GM18858 (cell line): Measurements from ENCODE around the gene ROBO2.

ENCODE experiments used
- ATAC-seq: cut with Tn5 transposase; IDR thresholded peaks from one replicate; pipeline ENCODE4 v1.9.1; 2021; ENCODE audit not compliant: unreplicated experiment

Gene ROBO2

DNA sequence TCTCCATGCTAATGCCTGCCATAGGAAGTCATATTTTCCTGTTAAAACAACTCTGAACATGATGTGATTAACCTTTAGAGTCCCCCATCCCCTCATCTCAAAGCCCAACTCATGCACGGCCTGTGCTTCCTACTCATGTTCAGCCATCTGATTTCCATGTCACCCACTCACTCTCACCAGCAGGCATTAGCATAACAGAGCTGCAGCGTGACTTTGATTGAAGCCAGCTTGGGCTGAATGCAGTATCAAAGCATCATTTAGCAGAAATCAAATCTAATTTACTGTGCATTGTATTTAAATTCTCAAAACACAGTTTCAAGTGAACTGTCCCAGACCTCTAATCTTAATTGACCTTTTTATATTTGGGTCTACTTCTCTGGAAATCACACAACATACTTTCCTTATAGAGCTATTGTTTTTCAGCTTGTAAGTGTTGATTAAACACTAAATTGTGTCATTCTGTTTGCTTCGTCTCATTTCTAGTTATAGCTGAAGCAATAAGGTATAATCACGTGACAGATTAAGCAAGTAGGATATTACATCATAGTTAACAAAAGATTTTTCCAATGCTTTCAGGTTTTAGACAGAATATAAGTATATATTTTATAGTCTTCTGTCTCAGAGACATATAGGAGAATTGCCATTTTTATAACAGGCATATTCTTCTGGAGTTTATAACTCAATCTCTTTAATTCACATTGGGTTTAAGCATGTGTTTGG lies 501.5 kb downstream of the ROBO2 start:
- no peak for ATAC-seq

DNA sequence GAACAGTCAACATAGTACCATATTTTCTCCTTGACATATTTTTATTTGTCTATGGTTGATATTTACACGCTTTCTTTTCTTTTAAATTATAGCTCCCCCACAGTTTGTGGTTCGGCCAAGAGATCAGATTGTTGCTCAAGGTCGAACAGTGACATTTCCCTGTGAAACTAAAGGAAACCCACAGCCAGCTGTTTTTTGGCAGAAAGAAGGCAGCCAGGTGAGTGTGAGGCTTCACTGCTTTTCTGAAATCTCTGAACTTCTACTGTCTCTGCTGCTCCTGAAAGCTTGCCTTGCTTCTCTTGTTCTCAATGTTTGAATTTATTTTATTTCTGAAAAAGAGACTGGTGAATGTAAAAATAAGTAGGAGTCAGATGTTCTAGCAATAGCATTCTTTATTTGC lies 506.3 kb downstream of the ROBO2 start:
- ATAC-seq: no peak

DNA sequence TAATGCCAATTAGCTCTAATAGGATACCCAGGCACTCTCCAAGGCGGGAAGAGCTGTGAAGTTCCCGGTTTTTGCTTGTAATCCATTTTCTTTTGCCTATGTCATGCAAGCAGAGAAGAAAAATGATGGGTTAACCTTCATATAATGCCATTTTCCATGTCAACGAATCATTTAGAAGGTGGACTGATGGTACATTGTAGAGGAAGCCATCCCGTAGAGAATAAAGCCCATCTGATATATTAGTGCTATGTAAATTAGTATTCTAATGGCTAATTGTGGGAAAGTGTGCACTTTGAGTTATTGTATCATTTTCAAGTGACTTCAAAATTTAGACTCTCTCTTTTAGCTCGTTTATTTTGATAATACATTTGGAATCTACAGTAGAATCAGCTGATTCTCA lies 509.1 kb downstream of the ROBO2 start:
- ATAC-seq: no peak

DNA sequence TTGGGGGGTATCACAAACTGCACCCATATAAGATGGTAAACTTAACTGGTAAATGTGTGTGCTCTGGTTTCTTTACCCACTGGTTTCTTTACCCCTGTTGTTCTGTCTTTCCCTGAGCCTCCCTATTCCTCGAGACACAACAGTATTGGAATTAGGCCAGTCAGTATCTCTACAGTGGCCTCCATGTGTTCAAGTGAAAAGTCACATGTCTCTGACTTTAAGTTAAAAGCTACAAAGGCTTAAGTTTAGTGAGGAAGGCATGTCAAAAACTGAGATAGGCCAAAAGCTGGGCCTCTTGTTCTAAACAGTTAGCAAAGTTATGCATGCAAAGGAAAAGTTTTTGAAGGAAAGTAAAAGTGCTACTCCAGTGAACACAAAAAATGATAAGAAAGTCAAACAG lies 513.3 kb downstream of the ROBO2 start:
- ATAC-seq: no peak

DNA sequence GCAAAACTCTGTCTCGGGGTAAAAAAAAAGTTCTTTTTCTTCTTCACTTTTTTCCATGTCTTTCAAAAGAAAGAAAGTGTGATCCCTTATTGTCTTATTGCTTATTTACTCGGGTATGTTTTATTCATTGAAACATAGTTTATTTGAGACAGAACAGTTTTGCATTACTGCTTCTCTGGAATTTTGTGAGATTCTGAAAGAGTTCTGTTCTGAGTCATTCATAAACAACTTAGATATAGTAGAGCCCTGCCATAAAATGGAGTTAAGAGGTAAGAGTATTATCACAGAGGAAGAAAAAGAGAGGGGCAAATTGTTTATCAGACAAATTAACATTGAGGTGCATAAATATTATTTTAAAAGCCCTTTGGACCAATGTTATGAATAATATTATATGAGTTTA lies 522.2 kb downstream of the ROBO2 start:
- no peak for ATAC-seq

DNA sequence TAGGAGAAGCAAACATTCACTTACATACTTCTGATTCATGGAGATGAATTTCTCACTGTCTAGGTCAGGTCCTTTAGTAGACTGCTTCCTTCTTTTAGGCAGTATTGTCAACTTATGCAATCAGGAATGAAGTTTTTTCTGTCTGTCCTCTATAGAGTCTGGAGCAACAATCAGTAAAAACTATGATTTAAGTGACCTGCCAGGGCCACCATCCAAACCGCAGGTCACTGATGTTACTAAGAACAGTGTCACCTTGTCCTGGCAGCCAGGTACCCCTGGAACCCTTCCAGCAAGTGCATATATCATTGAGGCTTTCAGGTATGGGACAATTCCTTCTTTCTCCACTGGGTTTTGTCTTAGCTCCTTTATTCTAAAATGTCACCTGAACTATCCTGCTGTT lies 523.1 kb downstream of the ROBO2 start:
- ATAC-seq: no peak

DNA sequence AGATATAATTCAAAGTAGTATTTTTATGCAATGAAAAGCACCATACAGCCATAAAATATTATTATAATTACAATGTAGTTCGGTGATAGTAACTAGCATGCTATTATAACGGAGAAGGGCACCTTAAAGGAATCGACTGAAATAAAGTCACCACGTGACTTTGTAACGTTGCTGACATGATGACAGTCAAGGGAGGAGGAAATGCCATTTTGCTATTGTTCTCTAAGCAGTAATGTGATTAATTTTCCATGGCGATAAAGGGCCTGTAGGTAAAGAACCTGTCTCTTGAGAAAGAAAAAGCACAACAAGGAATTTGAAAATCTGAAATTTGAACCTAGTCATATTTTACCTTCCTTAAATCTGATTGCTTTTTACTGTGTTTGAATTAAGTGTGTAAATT lies 526.2 kb downstream of the ROBO2 start:
- ATAC-seq: no peak

DNA sequence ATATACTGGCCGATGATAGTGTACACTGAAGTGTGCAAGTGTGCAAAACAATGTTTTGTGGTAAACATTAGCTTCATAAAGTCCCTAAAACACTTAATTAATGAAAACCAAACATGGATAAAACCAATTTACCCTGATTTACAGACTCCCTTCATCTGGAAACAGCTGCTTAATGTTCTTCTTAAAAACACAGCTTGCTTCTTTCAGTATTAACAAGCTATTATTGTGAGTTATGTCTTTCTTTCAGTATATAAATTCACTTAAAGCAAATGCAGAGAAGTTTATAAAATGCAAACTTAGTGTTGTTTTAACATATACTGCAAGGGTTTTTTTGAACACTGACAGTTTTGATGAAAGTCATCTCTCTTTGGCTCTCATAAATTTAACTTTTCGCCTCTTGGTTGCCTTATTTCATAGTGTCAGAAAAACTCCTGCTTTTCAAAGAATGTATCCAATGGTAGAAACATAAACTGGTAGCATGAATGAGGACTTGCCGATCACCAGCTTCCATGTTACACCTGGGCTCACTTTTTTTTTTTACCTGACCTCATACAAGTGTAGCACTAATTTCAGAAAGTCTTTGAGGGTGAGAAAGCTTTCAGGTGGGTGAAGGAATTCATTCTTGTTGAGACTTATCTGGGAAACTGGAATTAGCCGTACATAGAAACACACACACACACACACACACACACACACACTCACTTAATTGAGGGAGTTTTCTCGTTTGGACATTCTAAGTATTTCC lies 532.2 kb downstream of the ROBO2 start:
- ATAC-seq: no peak

DNA sequence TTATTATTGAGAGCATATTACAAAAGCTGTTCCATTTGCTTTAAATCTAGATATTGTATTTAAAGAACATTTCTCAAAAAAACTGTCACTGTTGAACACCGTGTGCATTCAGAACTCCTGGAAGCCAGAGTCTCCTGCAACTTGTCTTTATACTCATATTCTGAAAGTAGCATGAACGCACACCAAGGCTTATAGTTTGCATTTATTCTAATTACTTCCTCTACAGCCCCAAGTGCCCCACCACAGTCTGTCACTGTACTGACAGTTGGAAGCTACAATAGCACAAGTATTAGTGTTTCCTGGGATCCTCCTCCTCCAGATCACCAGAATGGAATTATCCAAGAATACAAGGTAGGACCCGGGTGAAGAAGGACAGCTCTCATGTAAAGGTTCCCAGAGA lies 537.4 kb downstream of the ROBO2 start:
- no peak for ATAC-seq

DNA sequence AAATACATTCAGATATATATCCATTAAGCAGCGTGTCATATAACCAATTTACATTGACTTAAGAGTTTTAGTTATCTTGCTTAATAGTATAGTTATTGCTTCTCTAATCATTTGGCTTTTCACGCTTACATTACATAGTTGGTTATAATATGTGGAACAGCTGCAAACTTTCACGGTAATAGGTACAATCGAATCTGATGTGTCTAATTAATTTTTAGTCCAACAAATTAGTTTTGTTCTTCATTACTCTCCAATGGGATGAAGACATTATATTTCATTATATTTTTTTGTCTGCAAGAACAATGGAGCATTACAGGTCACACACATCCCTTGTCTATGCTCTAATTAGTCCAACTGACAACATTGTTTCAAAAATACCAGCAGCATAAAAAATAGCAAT lies 546.3 kb downstream of the ROBO2 start:
- no peak for ATAC-seq

DNA sequence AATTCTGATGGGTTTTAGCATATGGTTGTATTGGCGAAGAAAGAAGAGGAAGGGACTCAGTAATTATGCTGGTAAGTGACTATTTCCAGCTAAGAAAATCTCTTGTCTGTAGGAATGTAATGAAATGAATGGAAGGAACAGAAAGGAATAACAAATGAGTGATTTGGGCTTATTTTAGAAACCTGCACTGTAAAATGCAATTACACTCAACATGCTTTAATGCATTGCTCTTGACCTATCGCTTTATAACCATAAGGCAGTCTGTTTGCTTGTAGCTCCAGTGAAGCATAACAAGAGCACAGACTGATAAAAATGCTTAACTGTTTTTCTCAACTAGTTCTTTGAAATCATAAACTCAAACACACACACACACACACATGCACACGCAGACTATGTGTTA lies 549.0 kb downstream of the ROBO2 start:
- ATAC-seq: no peak

DNA sequence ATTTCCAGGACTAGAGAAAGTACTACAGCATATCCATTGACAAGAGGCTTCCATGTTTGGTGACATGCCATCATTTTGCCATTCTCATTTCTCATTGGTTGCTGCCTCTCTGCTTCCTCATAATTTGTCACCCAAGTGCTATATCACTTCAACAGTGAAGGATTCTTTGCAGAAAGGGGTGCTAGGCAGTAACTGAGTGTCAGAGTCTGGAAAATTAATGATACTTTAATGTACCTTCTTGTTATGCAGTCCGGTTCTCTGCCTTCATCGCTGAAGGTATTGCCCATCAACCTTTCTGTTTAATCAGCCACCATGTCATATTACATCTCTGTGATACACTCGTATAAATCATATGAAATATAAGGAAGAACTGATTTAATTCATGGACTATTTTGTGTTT lies 550.3 kb downstream of the ROBO2 start:
- ATAC-seq: no peak

DNA sequence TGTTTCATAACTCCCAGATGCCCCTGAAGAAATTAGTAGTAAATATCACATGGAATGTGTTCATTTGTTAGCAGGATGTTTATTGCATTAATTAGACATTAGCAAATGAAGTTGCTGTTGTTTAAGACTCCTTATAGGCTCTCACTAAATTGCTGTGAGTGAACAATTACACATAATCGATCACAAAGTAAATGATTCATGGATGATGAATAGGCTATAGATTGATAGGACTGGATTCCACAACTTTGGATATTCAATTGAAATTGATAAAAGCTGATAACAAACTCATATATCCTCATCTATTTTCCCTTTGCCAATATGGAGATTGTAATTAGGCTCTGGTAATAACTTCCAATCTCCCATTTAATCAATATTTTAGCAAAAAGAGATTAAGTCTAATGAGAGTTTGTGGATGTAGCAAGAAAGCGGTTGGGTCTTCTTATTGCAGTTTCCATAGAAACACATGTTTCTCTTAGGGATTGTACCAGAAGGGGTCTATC lies 555.5 kb downstream of the ROBO2 start:
- no peak for ATAC-seq

DNA sequence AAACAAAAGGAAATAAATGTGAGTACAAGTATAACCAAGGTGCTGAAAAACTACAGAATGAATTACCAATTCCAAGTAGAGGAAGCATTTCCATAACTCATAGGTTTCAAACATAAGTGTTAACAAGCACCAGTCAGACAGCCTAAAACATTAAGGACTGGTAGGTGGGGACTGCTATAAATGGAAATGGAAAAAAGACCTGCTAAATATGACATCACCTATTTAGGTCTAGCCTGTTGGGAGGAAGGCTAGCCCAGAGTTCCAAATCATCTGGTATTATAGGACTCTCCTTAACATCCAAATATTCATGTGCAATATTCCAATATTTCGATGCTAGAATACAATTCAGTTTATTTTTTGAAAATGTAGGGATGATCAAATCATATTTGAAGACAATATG lies 560.0 kb downstream of the ROBO2 start:
- no peak for ATAC-seq

DNA sequence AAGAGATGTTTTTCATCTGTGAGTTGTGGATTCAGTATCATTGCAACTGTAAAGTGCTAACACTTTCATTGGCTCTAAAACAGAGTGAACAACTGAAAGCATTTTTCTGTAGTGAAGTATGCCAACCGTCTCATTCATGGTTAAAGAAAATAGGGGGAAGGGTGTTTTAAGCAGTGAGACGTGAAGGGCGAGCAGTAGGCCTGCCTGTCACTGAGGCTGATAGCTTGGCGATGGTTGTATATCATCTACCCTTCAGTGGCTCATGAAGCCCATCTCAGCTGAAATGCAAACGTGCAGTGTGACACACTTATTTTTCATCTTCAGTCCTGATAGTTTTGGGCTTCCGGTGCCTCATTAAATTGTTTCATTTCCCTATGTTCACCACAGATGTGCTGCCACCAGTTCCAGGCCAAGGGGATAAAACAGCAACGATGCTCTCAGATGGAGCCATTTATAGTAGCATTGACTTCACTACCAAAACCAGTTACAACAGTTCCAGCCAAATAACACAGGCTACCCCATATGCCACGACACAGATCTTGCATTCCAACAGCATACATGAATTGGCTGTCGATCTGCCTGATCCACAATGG lies 562.0 kb downstream of the ROBO2 start:
- ATAC-seq: no peak

DNA sequence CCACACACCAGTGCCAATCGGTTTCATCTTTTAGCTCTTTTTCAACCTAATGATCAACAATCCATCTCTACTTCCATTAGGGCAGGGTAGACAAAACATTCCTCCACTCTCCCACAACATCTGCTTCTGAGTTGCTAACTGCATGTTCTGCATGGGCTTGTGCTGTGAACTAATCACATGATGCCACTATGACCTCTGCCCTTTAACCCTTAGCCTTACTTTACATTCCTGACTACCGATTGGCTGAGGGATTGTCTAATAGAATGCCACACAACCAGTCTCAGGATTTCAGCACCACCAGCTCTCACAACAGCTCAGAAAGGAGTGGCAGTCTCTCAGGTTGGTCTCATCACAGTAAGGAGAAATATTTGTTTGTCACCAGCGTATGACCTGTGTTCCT lies 562.8 kb downstream of the ROBO2 start:
- ATAC-seq: no peak

DNA sequence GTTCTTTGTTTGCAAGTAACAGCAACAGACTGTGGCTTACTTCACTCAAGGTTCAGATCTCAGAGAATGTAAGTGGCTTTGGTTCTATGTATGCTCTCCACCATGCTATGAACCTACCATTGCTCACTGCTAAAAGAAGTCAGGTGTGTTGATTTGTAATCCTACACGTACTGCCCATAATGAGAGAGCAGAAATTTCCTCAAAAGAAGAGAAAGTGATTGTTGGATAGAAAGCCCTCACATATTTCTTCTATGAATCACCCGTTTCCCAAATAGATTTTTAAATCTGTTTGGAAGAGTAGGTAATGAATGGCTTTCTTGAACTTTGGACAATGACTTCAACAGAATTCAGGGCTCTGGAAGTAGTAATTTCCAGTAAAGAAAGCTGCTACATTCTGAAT lies 565.4 kb downstream of the ROBO2 start:
- no peak for ATAC-seq

DNA sequence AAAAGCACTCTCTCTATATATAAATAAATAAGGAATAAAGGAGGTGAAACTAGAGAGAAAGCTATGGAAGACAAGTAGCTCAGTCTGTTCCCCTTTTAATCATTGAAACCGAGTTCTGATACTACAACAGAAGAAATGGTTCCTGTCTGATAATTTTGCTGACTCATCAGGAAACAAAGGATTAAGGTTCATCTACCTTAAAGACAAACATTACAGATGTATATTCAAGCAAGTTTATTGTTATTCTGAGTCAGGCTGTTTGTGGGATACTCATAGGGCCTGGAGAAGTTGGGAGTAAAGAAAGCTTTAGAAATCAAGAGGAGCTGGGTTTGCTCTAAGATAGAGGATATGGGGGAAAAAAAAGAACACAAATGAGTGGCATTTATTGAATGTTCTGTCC lies 566.0 kb downstream of the ROBO2 start:
- ATAC-seq: no peak

DNA sequence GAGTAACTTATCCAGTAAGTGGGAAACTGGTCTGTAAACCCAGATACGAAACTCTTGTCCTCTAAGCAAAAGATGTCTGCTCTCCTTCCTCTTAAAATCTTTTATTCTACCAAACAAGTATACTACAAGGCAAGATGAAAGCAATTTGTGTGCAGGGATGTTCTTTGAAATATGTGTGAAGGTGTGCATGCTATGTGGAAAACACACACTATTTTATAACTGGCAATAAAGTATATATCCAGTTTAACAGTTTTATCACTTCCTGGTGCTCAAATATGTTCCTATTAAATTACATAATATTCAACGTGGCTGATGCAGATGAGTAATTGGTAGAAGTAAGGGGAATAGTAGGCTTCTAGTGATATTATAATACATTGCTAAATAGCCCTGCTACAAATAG lies 566.5 kb downstream of the ROBO2 start:
- no peak for ATAC-seq

DNA sequence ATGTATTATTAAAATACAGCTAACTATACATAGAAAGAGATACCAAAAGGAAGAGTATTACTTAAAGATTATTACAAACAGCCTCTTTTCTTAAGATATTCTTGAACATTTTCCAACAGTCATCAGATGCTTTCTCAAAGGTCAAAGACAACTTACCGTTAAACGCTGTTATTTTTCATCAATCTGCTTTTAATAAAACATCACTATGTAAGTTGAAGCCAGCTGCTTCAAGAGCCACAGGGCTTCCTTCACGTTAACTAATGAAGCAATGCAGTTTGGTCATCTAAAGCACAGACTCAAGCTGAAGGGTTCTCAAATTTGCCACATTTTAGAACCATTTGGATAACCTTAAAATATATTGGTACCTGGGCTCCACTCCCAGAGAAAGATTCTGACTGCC lies 578.8 kb downstream of the ROBO2 start:
- ATAC-seq: no peak

DNA sequence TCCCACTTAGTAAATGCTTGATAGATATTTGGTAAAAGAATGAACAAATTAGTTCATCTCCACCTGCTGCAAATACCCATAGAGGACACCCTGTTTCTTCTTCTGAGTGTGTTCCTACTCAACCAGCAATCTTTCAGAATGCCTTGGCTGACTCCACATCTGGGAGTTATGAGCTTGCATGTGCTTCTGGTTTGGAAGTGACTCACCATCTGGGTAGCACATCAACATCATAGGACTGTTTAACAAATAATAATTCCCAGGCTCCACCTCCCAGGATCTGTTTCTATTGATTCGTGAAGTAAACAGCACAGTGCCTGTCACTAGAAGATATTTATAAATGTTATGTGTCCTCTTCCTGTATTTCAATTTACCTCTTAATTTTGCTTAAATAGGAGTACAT lies 580.1 kb downstream of the ROBO2 start:
- ATAC-seq: no peak

DNA sequence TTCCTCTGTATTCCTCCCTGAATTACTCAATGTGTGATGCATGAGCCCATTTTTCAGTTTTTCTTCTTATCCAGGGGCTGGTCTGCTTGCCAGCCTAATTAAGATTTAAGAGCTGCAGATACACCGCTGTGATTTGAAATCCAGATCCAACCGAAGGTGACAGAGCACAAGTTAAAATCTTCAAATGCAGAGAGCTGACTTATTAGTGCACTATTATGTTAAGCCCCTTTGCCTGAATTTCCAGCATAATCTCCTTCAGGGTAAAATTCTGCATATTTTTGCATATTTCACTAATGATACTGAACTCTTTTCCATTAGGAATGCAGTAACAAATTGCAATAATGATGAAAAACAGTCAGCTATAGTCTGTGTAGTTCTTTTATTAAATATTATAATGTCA lies 583.6 kb downstream of the ROBO2 start:
- ATAC-seq: no peak
